SU-DHL-6 (cell line): Measurements from ENCODE around the gene IDS.
"Not testable (repeated sequence)": the region's sequence is repeated elsewhere in the genome, so short reads cannot be mapped to it uniquely, and the experiment has no call there.

ENCODE experiments used
- EZH2phosphoT487 ChIP-seq: fragments of 200-600 bp; sonication (generic), shearing (Covaris generic); conservative IDR thresholded peaks from 2 replicates; pipeline ENCODE4 v1.6.1; 2018; ENCODE audit warnings: mild to moderate bottlenecking, antibody characterized with exemption, low read length, moderate library complexity, mixed read lengths
- TF ChIP-seq, protein P1 (sequence below): fragments of 200-600 bp; sonication (generic); IDR thresholded peaks from one replicate; pipeline ENCODE4 v1.5.1; 2017; ENCODE audit warnings: antibody characterized with exemption, mild to moderate bottlenecking, low read length, moderate library complexity; ENCODE audit not compliant: insufficient read depth, poor library complexity, severe bottlenecking

GRCh38 chrX:149537474-149537873 is 32.4 kb upstream of the IDS start:
- TF ChIP-seq, protein P1, sequence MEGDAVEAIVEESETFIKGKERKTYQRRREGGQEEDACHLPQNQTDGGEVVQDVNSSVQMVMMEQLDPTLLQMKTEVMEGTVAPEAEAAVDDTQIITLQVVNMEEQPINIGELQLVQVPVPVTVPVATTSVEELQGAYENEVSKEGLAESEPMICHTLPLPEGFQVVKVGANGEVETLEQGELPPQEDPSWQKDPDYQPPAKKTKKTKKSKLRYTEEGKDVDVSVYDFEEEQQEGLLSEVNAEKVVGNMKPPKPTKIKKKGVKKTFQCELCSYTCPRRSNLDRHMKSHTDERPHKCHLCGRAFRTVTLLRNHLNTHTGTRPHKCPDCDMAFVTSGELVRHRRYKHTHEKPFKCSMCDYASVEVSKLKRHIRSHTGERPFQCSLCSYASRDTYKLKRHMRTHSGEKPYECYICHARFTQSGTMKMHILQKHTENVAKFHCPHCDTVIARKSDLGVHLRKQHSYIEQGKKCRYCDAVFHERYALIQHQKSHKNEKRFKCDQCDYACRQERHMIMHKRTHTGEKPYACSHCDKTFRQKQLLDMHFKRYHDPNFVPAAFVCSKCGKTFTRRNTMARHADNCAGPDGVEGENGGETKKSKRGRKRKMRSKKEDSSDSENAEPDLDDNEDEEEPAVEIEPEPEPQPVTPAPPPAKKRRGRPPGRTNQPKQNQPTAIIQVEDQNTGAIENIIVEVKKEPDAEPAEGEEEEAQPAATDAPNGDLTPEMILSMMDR: not testable (repeated sequence)
- TF ChIP-seq EZH2phosphoT487: not testable (repeated sequence)
